Measurements from ENCODE around the gene LMOD3. TPM values are rescaled to one million over a fixed set of nuclear protein-coding genes. Genes with fewer than 3 reads are reported as not detected.

LMOD3 gene
- total RNA-seq, 1 donor from 2014 or later, result 168 TPM

GRCh38 chr3:69094467-69095205 lies 27.8 kb downstream of the LMOD3 start:
- peak; percentile 66 for DNase-seq (ENCODE audit: low read depth)

GRCh38 chr3:69092030-69092516 lies 30.3 kb downstream of the LMOD3 start:
- no peak for DNase-seq (ENCODE audit: low read depth)

GRCh38 chr3:69091389-69092029 lies 30.9 kb downstream of the LMOD3 start:
- DNase-seq (ENCODE audit: low read depth), result no peak

- no peak for DNase-seq (ENCODE audit: low read depth)
Measured at GRCh38 chr3:69090021-69090420, 32.4 kb downstream of the LMOD3 start.

GRCh38 chr3:69088063-69088462 lies 34.3 kb downstream of the LMOD3 start:
- DNase-seq (ENCODE audit: low read depth), result peak; percentile 63

- peak; percentile 39 for DNase-seq (ENCODE audit: low read depth)
Measured at GRCh38 chr3:69087030-69087791, 35.2 kb downstream of the LMOD3 start.

- peak; percentile 94 for DNase-seq (ENCODE audit: low read depth)
Measured at GRCh38 chr3:69085833-69086722, 36.3 kb downstream of the LMOD3 start.

- peak; percentile 47 for DNase-seq (ENCODE audit: low read depth)
Measured at GRCh38 chr3:69085168-69085832, 37.1 kb downstream of the LMOD3 start.

- peak; percentile 96 for DNase-seq (ENCODE audit: low read depth)
Measured at GRCh38 chr3:69084326-69085167, 37.8 kb downstream of the LMOD3 start, which contains the start of gene ARL6IP5. ARL6IP5 (plus strand) TSS chr3:69084937; CDS start chr3:69085048, 111 bp downstream.

GRCh38 chr3:69082805-69083204 lies 39.6 kb downstream of the LMOD3 start:
- DNase-seq (ENCODE audit: low read depth), result peak; percentile 94

- DNase-seq (ENCODE audit: low read depth), result no peak
Measured at GRCh38 chr3:69082361-69082760, 40.0 kb downstream of the LMOD3 start.

GRCh38 chr3:69081583-69082262 lies 40.7 kb downstream of the LMOD3 start:
- DNase-seq (ENCODE audit: low read depth), result peak; percentile 91

- DNase-seq (ENCODE audit: low read depth), result peak; percentile 90
Measured at GRCh38 chr3:69080233-69080920, 42.0 kb downstream of the LMOD3 start, which contains the start of gene UBA3. UBA3 (minus strand) TSS chr3:69080365; CDS start chr3:69080353, 12 bp downstream.

GRCh38 chr3:69079269-69080159 lies 42.9 kb downstream of the LMOD3 start:
- DNase-seq (ENCODE audit: low read depth), result no peak

- DNase-seq (ENCODE audit: low read depth), result no peak
Measured at GRCh38 chr3:69072928-69073327, 49.5 kb downstream of the LMOD3 start.

GRCh38 chr3:69066121-69066520 lies 56.3 kb downstream of the LMOD3 start:
- DNase-seq (ENCODE audit: low read depth), result no peak

Data from myocyte (in vitro differentiated cells).